HepG2 (cell line): ENCODE data around the gene CYB5B. TPM values are rescaled to one million over a fixed set of nuclear protein-coding genes. Genes with fewer than 3 reads are reported as not detected.

ENCODE experiments used
- CHD2 ChIP-seq: IDR thresholded peaks from 2 replicates; pipeline ENCODE4 v1.6.1; 2011; ENCODE audit warnings: low read depth, low read length, improper control_type of control experiment
- GZF1 ChIP-seq: sonication (generic); formaldehyde crosslinking; IDR thresholded peaks from 2 replicates; pipeline ENCODE4 v1.5.1; 2020; ENCODE audit warnings: mild to moderate bottlenecking, missing genetic modification reagents
- HOXA3 ChIP-seq: sonication (generic); formaldehyde crosslinking; IDR thresholded peaks from 2 replicates; pipeline ENCODE4 v1.5.0; 2020; ENCODE audit warnings: missing genetic modification reagents
- NFYB ChIP-seq: sonication (generic); formaldehyde crosslinking; IDR thresholded peaks from 2 replicates; pipeline ENCODE4 v1.4.0; 2020; ENCODE audit warnings: missing genetic modification reagents
- RFX3 ChIP-seq: IDR thresholded peaks from 2 replicates; pipeline ENCODE4 v1.6.1; 2016; ENCODE audit warnings: missing biosample characterization, missing genetic modification reagents
- SOX6 ChIP-seq, 2 experiments: fragments of 450-650 bp in 1 of 2; sonication (generic) in 1 of 2; formaldehyde crosslinking in 1 of 2; IDR thresholded peaks; 2 replicates each; pipeline versions ENCODE4 v1.4.0 to v1.6.1; 2017 to 2020; ENCODE audit warnings: antibody characterized with exemption in 1 of 2, mild to moderate bottlenecking in 1 of 2, missing genetic modification reagents in 1 of 2
- TCF12 ChIP-seq, 2 experiments: fragments of 450-650 bp in 1 of 2; sonication (generic) in 1 of 2; formaldehyde crosslinking in 1 of 2; IDR thresholded peaks; 2 replicates each; pipeline versions ENCODE4 v1.6.1 to v1.8.0; 2017 to 2022; ENCODE audit warnings: antibody characterized with exemption in 1 of 2, mild to moderate bottlenecking in 1 of 2, missing genetic modification reagents in 1 of 2, moderate library complexity in 1 of 2
- ZNF547 ChIP-seq: sonication (generic); formaldehyde crosslinking; IDR thresholded peaks from 2 replicates; pipeline ENCODE4 v1.5.1; 2020; ENCODE audit warnings: mild to moderate bottlenecking, missing genetic modification reagents
- ZNF577 ChIP-seq: sonication (generic); formaldehyde crosslinking; IDR thresholded peaks from 2 replicates; pipeline ENCODE4 v1.4.0; 2020; ENCODE audit warnings: mild to moderate bottlenecking, low read depth, missing genetic modification reagents, borderline replicate concordance
- polyA plus RNA-seq, 8 experiments: library from polyadenylated mRNA; depleted of rRNA in 3 of 8; stranded (reverse) in 7 of 8; unstranded in 1 of 8; fragments of >200 nt; fragmentation: Illumina TruSeq in 4 of 8; extraction: Trizol in 4 of 8; gene quantifications; 2 replicates each; pipeline versions ENCODE4 v1.2.1 to v1.2.3, GENCODE V29; 2011 to 2016; ENCODE audit warnings: low read depth in 4 of 8, missing spikeins in 1 of 8, mixed read lengths in 1 of 8; ENCODE audit not compliant: insufficient read depth in 1 of 8
- total RNA-seq, 5 experiments: library from RNA; depleted of rRNA; stranded (reverse); fragments of >200 nt; fragmentation: Illumina TruSeq; extraction: Trizol; gene quantifications; 2 replicates each; pipeline ENCODE4 v1.2.3, GENCODE V29; 2016; ENCODE audit warnings: low read depth in 1 of 5
- TF ChIP-seq, protein P1 (sequence below): sonication (generic); formaldehyde crosslinking; IDR thresholded peaks from 2 replicates; pipeline ENCODE4 v1.9.0; 2021; ENCODE audit warnings: missing genetic modification reagents, borderline replicate concordance
- TF ChIP-seq, protein P2 (sequence below): sonication (generic); formaldehyde crosslinking; IDR thresholded peaks from 2 replicates; pipeline ENCODE4 v1.4.0; 2020; ENCODE audit warnings: low read depth, mild to moderate bottlenecking, missing genetic modification reagents
- TF ChIP-seq, protein P3 (sequence below): sonication (generic); formaldehyde crosslinking; IDR thresholded peaks from 2 replicates; pipeline ENCODE4 v1.4.0; 2020; ENCODE audit warnings: missing genetic modification reagents, borderline replicate concordance
- TF ChIP-seq, protein P4 (sequence below): sonication (generic); formaldehyde crosslinking; IDR thresholded peaks from 2 replicates; pipeline ENCODE4; 2020; ENCODE audit warnings: missing genetic modification reagents, mild to moderate bottlenecking, borderline replicate concordance

Gene CYB5B
- total and polyA plus RNA-seq, 2 of the 13 experiments (the other 11 are each of a cell fraction or from before 2014, with no cell fraction given), result 234 to 432 TPM

DNA sequence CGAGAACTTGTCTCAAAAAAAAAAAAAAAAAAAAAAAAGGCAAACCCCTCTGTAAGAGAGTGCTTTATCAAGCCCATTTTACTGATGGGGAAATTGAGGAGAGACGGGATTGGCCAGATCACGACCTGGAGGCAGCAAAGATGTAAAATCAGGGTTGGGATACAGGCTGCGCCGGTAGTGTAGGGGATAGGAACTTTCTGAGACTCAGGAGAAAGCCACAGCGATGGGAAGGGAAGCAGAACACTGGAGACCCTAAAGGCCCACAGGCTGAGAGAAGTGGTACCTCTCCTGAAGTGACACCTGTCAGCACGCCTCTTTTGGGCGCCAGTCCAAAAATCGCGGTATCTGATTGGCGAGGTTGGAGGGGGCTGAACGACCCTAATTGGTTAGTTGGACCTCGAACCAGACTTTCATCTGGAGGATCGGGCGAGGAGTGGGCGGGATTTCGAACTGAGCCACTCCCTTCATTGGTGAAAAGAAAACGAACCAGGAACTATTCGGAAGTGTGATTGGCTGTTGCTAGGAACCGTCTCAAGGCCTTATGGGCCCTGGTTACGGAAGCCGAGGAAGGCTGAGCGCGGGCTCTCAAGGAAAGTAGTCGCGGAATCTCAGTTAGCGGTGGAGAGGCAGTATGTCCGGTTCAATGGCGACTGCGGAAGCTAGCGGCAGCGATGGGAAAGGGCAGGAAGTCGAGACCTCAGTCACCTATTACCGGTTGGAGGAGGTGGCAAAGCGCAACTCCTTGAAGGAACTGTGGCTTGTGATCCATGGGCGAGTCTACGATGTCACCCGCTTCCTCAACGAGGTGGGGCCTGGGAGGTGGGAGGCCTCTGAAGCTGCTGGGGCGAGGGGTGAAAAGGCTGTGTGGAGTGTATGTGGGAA is at the start of gene CYB5B (continued):
- TF ChIP-seq, protein P1, sequence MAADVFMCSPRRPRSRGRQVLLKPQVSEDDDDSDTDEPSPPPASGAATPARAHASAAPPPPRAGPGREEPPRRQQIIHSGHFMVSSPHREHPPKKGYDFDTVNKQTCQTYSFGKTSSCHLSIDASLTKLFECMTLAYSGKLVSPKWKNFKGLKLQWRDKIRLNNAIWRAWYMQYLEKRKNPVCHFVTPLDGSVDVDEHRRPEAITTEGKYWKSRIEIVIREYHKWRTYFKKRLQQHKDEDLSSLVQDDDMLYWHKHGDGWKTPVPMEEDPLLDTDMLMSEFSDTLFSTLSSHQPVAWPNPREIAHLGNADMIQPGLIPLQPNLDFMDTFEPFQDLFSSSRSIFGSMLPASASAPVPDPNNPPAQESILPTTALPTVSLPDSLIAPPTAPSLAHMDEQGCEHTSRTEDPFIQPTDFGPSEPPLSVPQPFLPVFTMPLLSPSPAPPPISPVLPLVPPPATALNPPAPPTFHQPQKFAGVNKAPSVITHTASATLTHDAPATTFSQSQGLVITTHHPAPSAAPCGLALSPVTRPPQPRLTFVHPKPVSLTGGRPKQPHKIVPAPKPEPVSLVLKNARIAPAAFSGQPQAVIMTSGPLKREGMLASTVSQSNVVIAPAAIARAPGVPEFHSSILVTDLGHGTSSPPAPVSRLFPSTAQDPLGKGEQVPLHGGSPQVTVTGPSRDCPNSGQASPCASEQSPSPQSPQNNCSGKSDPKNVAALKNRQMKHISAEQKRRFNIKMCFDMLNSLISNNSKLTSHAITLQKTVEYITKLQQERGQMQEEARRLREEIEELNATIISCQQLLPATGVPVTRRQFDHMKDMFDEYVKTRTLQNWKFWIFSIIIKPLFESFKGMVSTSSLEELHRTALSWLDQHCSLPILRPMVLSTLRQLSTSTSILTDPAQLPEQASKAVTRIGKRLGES (CRISPR knock-in tag), result peak; percentile 46; the same call in 1 of the 2 replicates
- peak; percentile 96 for TF ChIP-seq NFYB (CRISPR knock-in tag)
- no peak for TF ChIP-seq GZF1
- no peak for TF ChIP-seq SOX6 (IDR thresholded peaks at IDR 0.05)
- peak; percentile 71 for TF ChIP-seq SOX6 (CRISPR knock-in tag; IDR thresholded peaks at IDR 0.05)
- TF ChIP-seq, protein P2, sequence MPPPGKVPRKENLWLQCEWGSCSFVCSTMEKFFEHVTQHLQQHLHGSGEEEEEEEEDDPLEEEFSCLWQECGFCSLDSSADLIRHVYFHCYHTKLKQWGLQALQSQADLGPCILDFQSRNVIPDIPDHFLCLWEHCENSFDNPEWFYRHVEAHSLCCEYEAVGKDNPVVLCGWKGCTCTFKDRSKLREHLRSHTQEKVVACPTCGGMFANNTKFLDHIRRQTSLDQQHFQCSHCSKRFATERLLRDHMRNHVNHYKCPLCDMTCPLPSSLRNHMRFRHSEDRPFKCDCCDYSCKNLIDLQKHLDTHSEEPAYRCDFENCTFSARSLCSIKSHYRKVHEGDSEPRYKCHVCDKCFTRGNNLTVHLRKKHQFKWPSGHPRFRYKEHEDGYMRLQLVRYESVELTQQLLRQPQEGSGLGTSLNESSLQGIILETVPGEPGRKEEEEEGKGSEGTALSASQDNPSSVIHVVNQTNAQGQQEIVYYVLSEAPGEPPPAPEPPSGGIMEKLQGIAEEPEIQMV (CRISPR knock-in tag), result peak; percentile 74
- TF ChIP-seq CHD2, result peak; percentile 81
- TF ChIP-seq ZNF547 (CRISPR knock-in tag), result peak; percentile 72; the same call in 1 of the 2 replicates
- TF ChIP-seq, protein P3, sequence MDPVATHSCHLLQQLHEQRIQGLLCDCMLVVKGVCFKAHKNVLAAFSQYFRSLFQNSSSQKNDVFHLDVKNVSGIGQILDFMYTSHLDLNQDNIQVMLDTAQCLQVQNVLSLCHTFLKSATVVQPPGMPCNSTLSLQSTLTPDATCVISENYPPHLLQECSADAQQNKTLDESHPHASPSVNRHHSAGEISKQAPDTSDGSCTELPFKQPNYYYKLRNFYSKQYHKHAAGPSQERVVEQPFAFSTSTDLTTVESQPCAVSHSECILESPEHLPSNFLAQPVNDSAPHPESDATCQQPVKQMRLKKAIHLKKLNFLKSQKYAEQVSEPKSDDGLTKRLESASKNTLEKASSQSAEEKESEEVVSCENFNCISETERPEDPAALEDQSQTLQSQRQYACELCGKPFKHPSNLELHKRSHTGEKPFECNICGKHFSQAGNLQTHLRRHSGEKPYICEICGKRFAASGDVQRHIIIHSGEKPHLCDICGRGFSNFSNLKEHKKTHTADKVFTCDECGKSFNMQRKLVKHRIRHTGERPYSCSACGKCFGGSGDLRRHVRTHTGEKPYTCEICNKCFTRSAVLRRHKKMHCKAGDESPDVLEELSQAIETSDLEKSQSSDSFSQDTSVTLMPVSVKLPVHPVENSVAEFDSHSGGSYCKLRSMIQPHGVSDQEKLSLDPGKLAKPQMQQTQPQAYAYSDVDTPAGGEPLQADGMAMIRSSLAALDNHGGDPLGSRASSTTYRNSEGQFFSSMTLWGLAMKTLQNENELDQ, result no peak
- TF ChIP-seq, protein P4, sequence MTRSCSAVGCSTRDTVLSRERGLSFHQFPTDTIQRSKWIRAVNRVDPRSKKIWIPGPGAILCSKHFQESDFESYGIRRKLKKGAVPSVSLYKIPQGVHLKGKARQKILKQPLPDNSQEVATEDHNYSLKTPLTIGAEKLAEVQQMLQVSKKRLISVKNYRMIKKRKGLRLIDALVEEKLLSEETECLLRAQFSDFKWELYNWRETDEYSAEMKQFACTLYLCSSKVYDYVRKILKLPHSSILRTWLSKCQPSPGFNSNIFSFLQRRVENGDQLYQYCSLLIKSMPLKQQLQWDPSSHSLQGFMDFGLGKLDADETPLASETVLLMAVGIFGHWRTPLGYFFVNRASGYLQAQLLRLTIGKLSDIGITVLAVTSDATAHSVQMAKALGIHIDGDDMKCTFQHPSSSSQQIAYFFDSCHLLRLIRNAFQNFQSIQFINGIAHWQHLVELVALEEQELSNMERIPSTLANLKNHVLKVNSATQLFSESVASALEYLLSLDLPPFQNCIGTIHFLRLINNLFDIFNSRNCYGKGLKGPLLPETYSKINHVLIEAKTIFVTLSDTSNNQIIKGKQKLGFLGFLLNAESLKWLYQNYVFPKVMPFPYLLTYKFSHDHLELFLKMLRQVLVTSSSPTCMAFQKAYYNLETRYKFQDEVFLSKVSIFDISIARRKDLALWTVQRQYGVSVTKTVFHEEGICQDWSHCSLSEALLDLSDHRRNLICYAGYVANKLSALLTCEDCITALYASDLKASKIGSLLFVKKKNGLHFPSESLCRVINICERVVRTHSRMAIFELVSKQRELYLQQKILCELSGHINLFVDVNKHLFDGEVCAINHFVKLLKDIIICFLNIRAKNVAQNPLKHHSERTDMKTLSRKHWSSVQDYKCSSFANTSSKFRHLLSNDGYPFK (CRISPR knock-in tag), result peak; percentile 86; the same call in 1 of the 2 replicates
- TF ChIP-seq HOXA3 (CRISPR knock-in tag), result peak; percentile 76; the same call in 1 of the 2 replicates
- 0 out of 2 replicates have a peak, but pooled peaks have one; percentile 1 for TF ChIP-seq ZNF577 (CRISPR knock-in tag)
- TF ChIP-seq TCF12 (IDR thresholded peaks at IDR 0.05), result no peak
- TF ChIP-seq TCF12 (CRISPR knock-in tag; IDR thresholded peaks at IDR 0.05), result no peak
- peak; percentile 80 for TF ChIP-seq RFX3 (CRISPR knock-in tag)
